HG02840 (cell line): ENCODE results near the gene NENF.
"Not testable (repeated sequence)": the region's sequence is repeated elsewhere in the genome, so short reads cannot be mapped to it uniquely, and the experiment has no call there.

Experiments used
- ATAC-seq: cut with Tn5 transposase; IDR thresholded peaks from one replicate; pipeline ENCODE4 v1.9.1; 2021; ENCODE audit warnings: mild to moderate bottlenecking, moderate library complexity, moderate number of reproducible peaks; ENCODE audit not compliant: unreplicated experiment, low FRiP score

The NENF gene

GRCh38 chr1:212432661-212433576 lies at the start of gene NENF:
Gene NENF (plus strand): TSS chr1:212432920. CDS start chr1:212432944, 24 bp downstream.
- ATAC-seq = peak; percentile 91

- no peak for ATAC-seq
These were observed 46.7 kb upstream of the NENF start for GRCh38 chr1:212386029-212386428.

GRCh38 chr1:212388985-212389716 lies 43.6 kb upstream of the NENF start:
- no peak for ATAC-seq

GRCh38 chr1:212395678-212396437 lies 36.9 kb upstream of the NENF start:
- not testable (repeated sequence) for ATAC-seq

GRCh38 chr1:212396638-212397037 lies 36.1 kb upstream of the NENF start:
- no peak for ATAC-seq

- ATAC-seq = no peak
These were observed 35.5 kb upstream of the NENF start for GRCh38 chr1:212397171-212397570.

- ATAC-seq = no peak
These were observed 31.7 kb upstream of the NENF start for GRCh38 chr1:212401042-212401441.

- ATAC-seq = no peak
These were observed 30.7 kb upstream of the NENF start for GRCh38 chr1:212401838-212402582.

- ATAC-seq = no peak
These were observed 29.9 kb upstream of the NENF start for GRCh38 chr1:212402666-212403321.

- ATAC-seq = no peak
These were observed 22.4 kb upstream of the NENF start for GRCh38 chr1:212410231-212410820.

GRCh38 chr1:212412374-212412773 lies 20.3 kb upstream of the NENF start:
- ATAC-seq = no peak

GRCh38 chr1:212413902-212414327 lies 18.8 kb upstream of the NENF start:
- ATAC-seq = peak; percentile 21

- ATAC-seq = peak; percentile 93
These were observed 18.2 kb upstream of the NENF start, which contains the start of gene PACC1 for GRCh38 chr1:212414328-212415106. Gene PACC1 (minus strand): TSS chr1:212414886. CDS start chr1:212414757, 129 bp downstream.

GRCh38 chr1:212415107-212415841 lies 17.4 kb upstream of the NENF start:
- no peak for ATAC-seq

GRCh38 chr1:212421165-212421564 lies 11.6 kb upstream of the NENF start:
- no peak for ATAC-seq

GRCh38 chr1:212423879-212424278 lies 8.8 kb upstream of the NENF start:
- ATAC-seq = no peak

GRCh38 chr1:212428496-212428895 lies 4.2 kb upstream of the NENF start:
- no peak for ATAC-seq

- ATAC-seq = no peak
These were observed 2.3 kb upstream of the NENF start for GRCh38 chr1:212430416-212430815.
